Fibroblast of skin of left biceps (primary cell): ENCODE data around the gene MYCBP2.
"Not testable (repeated sequence)": the region's sequence is repeated elsewhere in the genome, so short reads cannot be mapped to it uniquely, and the experiment has no call there.

Experiments used
- DNase-seq, 2 experiments: peaks; one replicate each; pipeline ENCODE4 v3.0.0-alpha.2; 2013; ENCODE audit warnings: low read depth in 2 of 2

Gene MYCBP2, protein sequence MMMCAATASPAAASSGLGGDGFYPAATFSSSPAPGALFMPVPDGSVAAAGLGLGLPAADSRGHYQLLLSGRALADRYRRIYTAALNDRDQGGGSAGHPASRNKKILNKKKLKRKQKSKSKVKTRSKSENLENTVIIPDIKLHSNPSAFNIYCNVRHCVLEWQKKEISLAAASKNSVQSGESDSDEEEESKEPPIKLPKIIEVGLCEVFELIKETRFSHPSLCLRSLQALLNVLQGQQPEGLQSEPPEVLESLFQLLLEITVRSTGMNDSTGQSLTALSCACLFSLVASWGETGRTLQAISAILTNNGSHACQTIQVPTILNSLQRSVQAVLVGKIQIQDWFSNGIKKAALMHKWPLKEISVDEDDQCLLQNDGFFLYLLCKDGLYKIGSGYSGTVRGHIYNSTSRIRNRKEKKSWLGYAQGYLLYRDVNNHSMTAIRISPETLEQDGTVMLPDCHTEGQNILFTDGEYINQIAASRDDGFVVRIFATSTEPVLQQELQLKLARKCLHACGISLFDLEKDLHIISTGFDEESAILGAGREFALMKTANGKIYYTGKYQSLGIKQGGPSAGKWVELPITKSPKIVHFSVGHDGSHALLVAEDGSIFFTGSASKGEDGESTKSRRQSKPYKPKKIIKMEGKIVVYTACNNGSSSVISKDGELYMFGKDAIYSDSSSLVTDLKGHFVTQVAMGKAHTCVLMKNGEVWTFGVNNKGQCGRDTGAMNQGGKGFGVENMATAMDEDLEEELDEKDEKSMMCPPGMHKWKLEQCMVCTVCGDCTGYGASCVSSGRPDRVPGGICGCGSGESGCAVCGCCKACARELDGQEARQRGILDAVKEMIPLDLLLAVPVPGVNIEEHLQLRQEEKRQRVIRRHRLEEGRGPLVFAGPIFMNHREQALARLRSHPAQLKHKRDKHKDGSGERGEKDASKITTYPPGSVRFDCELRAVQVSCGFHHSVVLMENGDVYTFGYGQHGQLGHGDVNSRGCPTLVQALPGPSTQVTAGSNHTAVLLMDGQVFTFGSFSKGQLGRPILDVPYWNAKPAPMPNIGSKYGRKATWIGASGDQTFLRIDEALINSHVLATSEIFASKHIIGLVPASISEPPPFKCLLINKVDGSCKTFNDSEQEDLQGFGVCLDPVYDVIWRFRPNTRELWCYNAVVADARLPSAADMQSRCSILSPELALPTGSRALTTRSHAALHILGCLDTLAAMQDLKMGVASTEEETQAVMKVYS (N-terminal part only)

DNA sequence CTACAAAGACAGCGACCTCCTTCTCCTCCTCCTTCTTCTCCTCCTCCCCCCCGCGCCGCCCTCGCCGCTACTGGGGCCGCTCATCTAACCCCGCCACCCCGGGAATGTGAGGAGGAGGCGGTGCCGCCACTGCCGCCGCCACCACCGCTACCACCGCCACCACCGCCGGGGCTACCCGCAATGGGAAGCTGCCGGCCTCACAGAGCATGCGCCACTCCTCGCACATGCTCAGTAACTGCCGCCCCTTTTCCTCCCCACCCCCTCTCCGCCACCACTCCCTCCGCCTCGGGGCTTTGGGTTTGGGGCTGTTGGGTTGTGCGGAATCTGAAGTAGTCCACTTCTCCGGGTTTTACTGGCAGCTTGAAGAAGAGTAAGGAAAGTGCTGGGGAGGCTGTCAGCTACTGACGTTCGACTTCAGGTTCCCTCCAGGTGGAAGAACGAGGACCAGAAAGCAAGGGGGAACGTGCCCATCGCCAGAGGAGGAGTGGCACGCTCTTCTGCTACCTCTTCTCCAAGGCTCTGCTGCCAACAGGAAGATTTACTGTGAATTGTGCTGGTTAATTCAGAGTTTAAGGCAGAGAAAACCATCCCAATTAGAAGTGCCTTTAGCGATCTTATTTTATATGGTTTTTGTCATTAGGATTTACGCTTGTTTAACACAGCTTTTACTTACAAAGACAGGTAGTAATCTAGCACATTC is at the start of gene MYCBP2:
Gene MYCBP2 (minus strand): TSS at position 190 of the 700 bp plus-strand sequence. CDS start 319 bp downstream, outside the sequence.
- peak; percentile 97 to 98 for DNase-seq

GRCh38 chr13:77375560-77376108 is 48.7 kb upstream of the MYCBP2 start:
- DNase-seq, result no peak

- DNase-seq, result no peak
Measured at GRCh38 chr13:77374786-77375185, 47.9 kb upstream of the MYCBP2 start.

GRCh38 chr13:77374339-77374738 is 47.4 kb upstream of the MYCBP2 start:
- no peak for DNase-seq

GRCh38 chr13:77373502-77373901 is 46.6 kb upstream of the MYCBP2 start:
- no peak for DNase-seq

DNA sequence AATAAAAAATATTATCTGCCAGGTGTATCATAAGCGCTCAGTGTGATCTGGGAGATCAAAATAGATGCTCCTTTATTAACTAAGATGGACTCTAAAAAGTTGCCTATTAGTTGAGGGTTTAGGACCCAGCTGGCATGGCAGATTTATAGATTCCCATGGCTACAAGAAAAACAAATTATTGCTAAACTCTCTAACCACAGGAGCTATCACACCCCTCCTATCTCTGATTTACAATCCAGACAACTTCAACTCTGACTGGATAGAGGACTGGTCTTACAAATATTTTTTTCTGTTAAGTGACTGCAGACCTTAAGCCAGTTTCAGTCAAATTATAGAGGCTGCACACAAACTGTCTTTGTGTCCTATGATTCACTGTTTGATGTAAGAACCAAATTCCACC is 45.4 kb upstream of the MYCBP2 start:
- no peak for DNase-seq

DNA sequence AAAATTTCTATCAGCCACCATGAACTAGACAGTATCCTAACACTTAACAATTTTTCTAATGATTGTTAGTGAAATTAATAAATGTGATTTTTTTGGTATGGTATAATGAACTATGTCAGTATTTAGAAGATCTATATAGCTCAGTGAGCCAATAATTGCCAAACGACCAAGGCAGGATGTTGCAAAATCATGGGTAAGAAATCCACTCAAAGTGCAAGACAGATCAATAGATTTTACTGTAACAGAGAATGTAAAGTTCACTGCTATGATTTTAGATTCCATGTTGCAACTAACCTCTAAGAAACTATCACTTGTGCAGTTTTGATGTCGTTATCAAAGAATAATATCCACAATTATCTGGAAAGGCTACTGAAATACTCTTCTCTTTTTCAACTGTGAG is 44.0 kb upstream of the MYCBP2 start:
- DNase-seq, result no peak

- no peak for DNase-seq
Measured at GRCh38 chr13:77362166-77362565, 35.3 kb upstream of the MYCBP2 start.

DNA sequence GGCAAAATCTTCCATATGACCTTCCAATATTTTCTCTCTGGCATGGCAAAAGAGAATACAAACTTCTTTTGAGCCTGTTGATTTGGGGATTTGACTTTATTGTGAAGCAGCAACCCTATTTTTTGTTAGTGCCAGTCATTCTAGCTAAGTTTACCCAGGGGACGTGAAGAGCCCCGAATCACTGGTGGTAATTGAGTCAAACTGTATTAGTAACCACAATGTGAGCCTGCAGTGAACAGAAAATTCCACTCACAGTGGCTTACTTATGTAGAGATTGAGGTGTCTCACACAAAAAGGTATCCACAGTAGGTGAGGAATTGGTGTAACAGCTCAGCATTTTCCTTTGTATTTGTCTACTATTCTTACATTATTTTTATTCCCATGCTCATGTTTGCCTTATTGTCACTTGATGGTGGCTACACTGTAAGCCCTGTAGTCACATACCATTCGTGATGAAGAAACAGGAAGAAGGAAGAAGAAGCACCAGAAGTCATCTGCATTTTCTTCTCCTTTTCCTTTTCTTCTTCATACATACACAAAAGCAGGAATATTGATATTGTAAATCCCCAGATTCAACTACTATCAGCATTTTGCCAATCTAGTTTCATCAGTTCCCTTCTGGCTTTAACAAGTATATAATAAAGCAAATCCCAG is 33.3 kb upstream of the MYCBP2 start:
- no peak for DNase-seq

DNA sequence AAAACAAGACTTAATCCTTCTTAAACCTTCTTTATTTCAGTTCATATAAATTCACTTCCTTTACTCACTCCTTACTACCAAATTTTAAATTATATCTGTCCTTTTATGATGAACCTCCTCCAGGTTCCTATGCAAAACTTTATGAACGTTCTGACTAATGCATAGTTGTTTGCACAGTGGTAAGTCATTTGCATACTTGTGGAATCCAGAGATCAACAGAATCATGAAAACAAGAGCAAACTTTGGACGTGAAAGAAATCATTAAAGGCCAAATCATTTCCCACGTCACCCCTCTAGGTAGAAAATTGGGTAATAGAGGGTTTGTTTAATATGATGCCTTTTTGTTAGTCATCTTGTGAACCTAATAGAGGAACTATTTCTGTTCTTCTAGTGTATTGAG is 32.3 kb upstream of the MYCBP2 start:
- DNase-seq, result no peak

GRCh38 chr13:77358001-77358400 is 31.1 kb upstream of the MYCBP2 start:
- no peak for DNase-seq

- DNase-seq, result no peak
Measured at GRCh38 chr13:77356155-77356554, 29.3 kb upstream of the MYCBP2 start.

DNA sequence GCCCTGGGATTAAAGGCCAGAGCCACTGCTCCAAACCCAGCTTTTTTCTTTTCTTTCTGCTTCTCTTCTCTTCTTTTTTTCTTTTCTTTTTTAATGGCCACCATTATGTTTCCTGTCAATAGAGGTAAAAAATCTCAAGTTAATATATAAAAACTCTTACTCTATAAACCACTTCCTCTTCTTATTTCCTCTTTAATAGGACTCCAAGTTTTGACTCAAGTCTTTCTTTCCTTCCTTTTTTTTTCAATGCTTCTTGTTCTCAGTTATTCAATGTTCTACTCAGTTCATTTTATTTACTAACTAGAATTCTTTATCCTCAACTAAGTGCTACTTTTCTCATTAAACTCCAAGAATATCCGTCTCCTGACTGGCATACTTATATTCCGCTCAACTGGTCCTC is 27.1 kb upstream of the MYCBP2 start:
- no peak for DNase-seq

DNA sequence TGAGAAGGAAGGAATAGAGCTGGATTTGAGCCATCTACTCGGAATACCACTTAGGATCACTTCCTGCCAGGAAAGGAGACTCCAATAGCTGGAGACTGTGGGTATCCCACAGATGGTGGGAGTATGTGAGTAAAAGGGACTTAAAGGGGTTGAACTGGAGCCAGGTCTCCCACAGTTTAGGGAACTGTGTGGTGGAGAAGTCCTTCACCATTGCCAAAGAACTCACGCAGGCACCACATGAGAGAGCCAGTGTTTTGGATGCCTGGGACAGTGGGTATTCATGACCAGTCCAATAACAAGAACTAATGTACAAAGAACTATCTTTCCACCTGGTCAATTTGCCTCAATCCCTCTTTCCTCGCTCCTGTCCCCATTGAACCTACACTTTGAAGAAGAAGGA is 24.4 kb upstream of the MYCBP2 start:
- DNase-seq, result no peak

- DNase-seq, result no peak
Measured at GRCh38 chr13:77350811-77351210, 23.9 kb upstream of the MYCBP2 start.

DNA sequence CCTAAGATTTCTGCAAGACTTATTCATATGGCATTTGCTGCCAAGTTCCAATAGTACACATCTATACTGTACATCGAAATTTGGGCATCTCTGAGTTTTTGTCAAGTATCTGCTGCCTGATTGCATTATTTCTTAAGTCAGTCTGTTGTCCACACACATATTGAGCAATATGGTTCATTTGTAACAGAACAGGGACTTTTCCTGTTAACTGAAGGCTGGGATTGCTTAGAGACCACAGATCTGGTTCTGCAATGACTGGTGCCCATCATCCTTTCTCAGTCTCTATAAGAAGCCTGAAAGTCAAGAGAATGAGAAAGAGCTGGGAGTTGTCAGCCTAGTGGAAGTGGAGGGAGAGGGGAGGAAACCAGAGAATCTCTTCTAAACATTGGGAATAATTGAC is 22.5 kb upstream of the MYCBP2 start:
- no peak for DNase-seq

DNA sequence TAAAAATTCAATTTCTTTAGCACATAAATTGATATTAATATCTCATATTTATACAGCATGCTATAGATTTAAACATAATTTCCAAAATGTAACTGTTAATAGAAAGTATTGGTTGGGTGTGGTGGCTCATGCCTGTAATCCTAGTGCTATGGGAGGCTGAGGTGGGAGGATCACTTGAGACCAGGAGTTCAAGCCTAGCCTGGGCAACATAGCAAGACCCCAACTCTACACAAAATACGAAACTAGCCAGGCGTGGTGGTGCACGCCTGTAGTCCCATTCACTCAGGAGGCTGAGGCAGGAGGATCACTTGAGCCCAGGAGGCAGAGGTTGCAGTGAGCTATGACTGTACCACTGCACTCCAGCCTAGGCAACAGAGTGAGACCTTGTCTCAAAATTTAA is 20.5 kb upstream of the MYCBP2 start:
- DNase-seq, result not testable (repeated sequence)

DNA sequence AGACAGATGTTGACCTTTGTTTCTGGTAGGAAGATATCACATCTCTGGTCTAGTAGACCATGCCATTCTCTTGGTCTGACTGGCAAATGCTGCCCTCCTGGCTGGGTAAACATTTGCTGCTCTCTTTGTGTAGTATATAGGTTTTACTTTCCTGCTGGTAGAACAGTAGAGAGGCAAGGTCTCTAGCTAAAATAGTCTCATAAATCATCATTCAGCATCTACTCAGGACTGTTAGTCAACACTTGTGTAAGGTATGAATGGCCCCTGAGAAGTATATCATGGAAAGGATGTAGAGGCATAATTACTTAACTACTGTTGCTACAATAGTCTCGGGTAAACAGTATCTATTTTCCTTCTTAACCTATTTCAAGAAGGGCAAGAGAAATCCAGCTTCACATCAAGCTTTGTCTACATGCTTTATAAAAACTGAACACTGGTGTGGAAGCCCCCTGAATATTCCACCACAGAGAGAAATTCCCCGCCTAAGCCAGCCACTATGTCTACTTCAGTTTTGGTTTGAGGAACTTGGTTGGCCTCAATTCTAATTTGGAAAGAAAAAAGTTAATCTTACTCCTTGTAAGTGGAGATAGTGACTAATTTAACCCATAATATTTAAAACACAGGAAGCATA is 18.4 kb upstream of the MYCBP2 start:
- no peak for DNase-seq

DNA sequence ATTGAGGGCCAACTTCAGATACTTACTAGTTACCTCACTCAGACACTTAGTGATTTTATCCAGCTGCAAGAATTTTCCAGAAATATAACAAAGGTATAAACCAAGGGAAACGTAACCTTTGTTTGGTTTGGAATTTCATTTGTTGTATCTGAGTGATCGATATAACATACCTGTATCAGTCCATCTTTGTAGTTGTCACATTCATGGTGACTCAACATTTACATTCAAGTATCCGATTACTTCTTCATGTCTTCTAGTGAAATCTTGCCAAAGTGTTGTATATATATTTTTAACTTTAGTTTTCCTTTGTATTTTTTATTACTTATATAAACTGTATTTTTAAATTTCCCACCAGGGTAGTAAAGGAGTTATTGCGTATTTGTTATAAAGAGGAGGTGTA is 16.9 kb upstream of the MYCBP2 start:
- no peak for DNase-seq

- DNase-seq, result no peak
Measured at GRCh38 chr13:77339408-77339807, 12.5 kb upstream of the MYCBP2 start.
